PC-3 (cell line): Measurements from ENCODE around the gene OXT.

ENCODE experiments used
- CTCF ChIP-seq: fragments of 300-600 bp; sonication (generic); conservative IDR thresholded peaks from 2 replicates; pipeline ENCODE4 v1.5.1; 2017; ENCODE audit warnings: antibody characterized with exemption, low read depth, mild to moderate bottlenecking, low read length
- EZH2 ChIP-seq: fragments of 300-600 bp; sonication (generic); IDR thresholded peaks from one replicate; pipeline ENCODE4 v1.6.1; 2017; ENCODE audit warnings: antibody characterized with exemption, mild to moderate bottlenecking, low read length; ENCODE audit not compliant: unreplicated experiment

GRCh38 chr20:3101251-3101650, 29.8 kb downstream of the OXT start:
- TF ChIP-seq CTCF = no peak
- TF ChIP-seq EZH2 = no peak
